HG02938 (cell line): Measurements from ENCODE around the gene CALCA.
"Not testable (repeated sequence)": the region's sequence is repeated elsewhere in the genome, so short reads cannot be mapped to it uniquely, and the experiment has no call there.

Source experiments
- ATAC-seq: cut with Tn5 transposase; IDR thresholded peaks from one replicate; pipeline ENCODE4 v1.9.1; 2021; ENCODE audit warnings: mild to moderate bottlenecking, moderate library complexity; ENCODE audit not compliant: unreplicated experiment

The CALCA gene, protein sequence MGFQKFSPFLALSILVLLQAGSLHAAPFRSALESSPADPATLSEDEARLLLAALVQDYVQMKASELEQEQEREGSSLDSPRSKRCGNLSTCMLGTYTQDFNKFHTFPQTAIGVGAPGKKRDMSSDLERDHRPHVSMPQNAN

GRCh38 chr11:14971865-14972580 lies at the start of gene CALCA:
Gene CALCA, minus strand, starts transcription at chr11:14972351. Its CDS starts 1,159 bp downstream, at chr11:14971192.
- ATAC-seq: no peak

GRCh38 chr11:15016200-15016599 lies 44.0 kb upstream of the CALCA start:
- ATAC-seq: no peak

GRCh38 chr11:15011776-15012345 lies 39.7 kb upstream of the CALCA start:
- no peak for ATAC-seq

DNA sequence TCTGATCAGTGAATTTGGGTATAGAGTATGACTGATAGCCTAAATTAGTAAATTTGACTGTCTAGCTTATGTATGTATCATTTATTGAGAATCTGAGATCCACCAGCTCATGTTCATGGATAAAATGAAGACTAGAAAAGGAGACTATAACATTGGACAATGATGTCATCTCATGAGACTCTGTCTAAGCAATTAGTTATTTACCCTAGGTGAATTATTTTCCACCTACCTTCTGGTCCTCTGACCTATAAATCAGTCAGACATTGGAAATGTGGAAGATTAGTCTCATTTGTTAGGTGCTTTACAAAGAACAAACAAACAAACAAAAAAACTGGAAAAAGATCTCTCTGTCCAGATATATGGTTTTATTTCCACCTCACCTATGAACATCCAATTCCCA lies 38.7 kb upstream of the CALCA start:
- no peak for ATAC-seq

DNA sequence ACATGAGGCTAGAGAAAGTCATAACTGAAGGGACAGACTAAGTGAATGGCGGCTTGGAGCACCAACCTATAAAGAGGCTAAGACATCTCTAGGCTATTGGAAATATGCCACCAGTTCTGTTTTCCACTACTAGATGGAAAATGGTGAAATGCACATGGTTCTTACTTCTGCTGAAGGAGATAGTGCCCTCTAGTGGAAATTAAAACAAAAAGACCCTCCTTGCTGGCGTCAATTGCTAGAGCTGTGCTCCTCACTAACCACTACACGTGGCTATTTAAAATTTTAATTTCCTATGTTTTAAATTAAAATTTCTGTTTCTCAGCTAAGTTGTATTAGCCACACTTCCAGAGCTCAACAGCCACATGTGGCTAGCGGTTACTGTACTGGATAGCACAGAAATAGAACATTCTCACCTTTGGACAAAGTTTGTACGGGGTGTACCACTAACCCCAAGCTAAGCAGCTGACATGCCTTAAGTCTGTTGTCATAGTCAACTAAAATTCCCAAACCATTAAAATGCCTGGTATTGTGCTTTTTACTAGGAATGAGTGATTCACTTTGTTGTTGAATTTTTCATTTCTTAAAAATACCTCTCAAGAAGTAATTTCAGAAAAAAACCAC lies 34.1 kb upstream of the CALCA start:
- ATAC-seq: peak; percentile 77

GRCh38 chr11:14988133-14988532 lies 16.0 kb upstream of the CALCA start:
- not testable (repeated sequence) for ATAC-seq

- ATAC-seq: no peak
These were observed 9.4 kb upstream of the CALCA start for GRCh38 chr11:14981507-14981906.

- no peak for ATAC-seq
These were observed 8.7 kb upstream of the CALCA start for GRCh38 chr11:14980854-14981253.

- no peak for ATAC-seq
These were observed 5.1 kb upstream of the CALCA start for GRCh38 chr11:14977101-14977880.

DNA sequence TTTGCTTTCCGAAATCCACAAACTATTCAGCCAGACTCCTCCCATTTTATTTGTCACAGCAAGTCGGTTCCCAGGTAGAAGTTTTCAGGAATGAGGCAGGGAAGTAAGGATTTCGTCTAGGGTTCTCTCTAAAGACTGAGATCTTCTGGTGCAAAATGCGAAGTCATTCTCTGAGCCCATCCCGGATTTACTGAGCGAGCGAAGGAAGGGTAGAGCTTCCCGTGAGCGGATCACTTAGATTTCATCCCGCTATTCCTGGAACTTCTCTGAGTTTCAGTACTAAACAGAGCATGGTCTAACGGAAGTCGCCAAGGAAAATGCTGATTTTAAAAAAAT lies 3.1 kb upstream of the CALCA start:
- ATAC-seq: no peak

DNA sequence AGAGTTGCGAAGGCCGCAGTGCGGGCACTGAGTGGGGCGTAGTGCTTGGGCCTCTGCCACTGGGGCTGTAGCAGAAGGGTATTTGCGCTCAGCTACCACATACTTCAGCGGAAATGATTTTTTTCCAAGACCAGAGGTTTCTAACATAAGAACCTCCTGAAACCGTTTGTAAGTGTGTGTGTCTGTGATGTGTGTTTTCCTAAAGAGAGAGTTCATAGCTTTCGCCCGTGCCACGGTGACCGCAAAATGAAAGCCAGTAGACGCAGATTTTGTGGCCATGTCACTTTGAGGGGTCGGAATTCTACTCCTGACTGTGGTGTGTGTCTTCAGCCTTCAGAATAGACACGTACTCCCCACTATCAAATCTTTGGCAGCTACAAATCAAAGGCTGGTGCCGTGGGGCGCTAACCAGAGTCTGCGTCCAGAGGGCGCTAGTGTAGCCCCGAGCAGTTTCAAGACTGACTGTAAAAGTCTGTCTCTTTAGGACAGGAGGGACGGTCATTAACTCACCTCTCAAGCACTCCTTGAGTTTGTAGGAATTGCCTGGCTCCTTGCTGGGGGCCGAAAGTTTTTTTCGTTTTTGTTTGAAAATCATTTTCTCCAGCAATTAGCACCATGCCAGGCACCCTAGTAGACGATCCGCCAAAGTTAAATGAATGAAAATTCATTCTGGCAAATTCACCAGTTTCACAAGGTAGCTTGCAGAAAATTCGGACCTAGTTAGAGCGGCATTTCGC lies 2.5 kb upstream of the CALCA start:
- peak; percentile 40 for ATAC-seq

DNA sequence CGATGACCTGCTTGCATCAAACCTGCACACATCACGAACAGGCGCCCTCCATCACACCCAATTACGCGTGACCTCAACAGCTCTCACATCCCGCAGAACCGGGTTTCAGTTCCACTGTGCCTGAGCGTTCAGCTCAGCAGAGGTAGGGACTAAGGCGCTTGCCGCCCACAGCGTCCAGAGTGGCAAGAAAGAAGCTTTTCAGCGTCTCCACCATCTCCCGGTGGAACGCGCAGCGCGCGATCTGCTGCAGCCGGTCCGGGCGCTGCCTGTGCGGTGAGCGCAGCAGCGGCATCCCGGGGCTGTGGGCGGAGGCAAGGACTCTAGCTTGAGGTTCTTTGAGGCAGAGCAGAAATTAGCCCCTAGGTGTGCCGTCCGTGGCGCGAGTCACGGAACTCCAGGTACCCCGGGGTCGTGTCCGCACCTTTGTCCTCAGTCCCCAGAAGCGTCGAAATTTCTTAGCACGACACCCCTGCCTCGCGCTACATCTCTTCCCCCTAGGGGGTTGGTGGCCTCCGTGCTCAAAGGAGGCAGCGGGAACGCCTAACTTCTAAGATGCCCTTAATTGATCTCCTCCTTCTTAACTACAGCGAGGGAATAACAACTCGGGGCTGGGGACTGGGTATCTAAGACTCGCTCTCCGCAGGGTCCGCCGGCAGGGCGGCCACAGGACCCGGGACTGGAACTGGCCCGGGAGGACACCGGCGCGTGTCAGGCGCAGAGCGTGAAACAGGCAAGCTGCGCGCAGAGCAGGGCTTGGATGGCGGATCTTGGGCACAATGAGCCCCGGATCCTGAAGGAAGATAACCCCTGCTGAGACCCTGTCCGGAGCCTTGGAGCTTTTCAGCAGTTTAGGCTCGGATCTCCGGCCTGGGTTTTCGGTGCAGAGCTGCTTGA lies 1.7 kb upstream of the CALCA start:
- ATAC-seq: peak; percentile 48

- ATAC-seq: no peak
These were observed 687 bp upstream of the CALCA start for GRCh38 chr11:14972581-14973495.

DNA sequence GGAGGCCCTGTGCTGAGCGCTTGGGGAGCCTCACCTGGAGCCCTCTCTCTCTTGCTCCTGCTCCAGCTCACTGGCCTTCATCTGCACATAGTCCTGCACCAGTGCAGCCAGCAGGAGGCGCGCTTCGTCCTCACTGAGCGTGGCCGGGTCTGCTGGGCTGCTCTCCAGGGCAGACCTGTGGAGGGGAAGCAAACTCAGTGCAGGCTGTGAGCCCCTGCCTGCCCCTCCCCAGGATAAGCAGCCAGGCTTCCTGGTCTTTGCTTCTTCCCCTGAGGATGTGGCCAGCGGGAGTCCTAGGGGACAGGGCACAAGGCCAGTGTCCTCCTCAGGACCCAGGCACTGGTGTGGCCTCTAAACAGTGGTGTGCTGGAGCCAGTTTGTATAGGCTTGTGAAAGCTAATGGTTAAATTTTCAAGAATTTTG lies 2.2 kb downstream of the CALCA start:
- peak; percentile 50 for ATAC-seq

DNA sequence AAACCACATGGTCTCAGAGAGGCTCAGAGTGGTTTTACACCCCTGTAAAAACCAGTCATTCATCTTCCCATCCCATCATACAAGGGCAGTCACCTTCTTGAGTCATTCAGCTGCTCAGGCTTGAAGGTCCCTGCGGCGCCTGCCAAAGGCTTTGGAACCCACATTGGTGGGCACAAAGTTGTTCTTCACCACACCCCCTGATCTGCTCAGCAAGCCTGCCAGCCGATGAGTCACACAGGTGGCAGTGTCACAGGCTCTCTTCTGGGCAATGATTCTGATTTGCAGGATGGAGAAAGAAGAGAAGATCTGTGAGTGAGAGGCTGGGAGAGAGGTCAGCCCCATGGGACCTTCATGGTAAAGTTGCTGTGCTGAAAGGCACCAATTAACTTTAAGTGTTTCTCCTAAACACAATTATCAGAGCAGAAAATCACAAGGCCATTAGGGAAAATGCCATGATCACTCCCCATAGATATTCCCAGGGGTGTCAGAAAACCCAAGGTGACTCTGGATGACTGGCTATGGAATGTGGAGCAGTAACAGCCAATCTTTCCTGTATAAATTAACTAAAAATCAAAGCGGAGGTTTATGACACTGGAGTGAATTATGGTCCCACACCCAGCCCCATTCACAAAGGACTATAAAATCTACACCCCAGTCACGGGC lies 4.4 kb downstream of the CALCA start:
- no peak for ATAC-seq

DNA sequence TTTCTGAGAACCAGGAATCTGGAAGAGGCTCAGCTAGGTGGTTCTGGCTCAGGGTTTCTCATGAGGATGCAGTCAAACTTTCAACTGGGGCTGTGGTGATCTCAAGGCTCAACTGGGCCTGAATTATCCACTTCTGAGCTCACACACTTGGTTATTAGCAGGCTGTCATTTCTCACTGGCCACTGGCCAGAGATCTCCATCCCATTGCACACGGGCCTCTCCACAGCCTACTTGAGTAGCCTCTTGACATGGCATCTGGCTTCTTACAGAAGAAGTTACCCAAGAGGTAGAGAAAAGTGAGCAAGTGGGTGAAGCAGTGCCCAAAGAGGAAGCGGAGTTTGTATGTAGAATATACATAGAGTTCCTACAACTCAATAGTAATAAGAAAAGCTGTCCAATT lies 16.0 kb downstream of the CALCA start:
- ATAC-seq: no peak

DNA sequence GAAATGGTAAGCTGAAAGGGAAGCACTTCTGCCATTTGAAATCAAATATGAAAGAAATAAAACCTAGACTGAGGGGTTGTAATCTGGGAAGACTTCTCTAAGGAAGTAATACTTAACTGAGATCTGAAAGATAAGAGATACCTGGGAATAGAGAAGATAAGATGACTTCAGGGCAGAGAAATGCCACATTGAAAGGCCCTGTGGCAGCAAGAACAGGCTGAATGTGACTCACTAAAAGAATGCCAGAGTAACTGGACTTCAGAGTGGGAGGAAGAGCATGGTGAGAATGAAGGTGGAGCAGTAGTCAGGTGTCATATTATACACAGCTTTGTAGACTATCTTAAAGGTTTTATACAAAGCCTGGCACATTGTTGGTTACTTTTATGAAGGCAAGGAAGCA lies 17.6 kb downstream of the CALCA start:
- no peak for ATAC-seq

DNA sequence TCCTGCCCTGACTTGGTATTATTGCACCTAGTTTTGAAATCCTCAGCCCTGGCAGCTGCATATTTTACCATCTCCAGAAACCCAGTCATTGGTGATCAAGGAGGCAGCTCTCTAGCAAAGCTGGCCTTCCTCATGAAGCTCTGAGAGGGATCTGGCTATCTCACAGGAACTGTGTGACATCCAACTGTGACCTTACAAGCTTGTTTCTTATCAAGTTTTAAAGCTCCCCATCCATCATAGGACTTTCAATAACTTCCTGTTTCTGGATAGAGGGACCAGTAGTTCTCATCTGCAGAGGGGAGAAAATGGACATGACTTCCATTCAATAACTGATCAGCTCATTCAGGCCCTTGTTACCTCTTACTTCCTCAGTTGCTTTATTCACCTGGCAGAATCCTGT lies 18.2 kb downstream of the CALCA start:
- ATAC-seq: no peak
